Measurements from ENCODE around the gene MBNL2.

Gene MBNL2

DNA sequence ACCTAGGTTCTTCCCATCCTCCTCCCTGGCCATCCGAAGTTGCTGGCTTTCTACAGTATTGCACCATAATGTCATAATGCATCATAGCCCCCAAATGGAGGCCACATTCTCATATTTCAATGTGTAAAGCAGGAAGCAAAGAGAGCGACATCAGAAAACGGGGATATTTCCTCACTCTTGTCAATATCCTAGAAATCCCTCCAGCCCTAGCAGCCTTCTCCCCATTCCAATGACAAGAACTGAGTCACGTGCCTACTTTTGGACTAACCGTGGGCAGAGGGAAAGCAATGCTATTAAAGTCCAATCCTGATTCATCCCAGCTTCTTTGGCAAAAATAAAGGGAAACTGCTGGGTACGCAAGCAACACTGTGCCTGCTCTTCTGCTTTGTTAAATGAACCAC is 207.5 kb downstream of the MBNL2 start:
- DNase-seq, result no peak

DNA sequence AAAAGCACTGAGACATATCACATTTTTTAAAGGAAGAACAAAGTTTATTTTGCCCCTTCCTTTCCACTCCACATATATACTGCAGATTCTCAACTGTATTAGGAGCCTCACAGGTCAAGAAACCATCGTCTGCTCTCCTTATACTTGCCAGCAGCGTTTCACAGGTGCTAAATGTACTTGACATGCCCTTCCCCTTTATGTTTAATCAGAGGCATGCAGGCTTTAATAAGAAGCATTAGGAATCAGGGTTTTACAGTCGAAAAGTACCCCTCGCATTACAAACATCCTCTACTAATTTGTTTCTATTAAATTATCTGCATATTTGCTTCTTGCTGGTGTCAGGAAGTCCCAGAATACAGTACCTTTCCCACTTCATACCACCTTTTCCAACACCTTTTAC is 208.2 kb downstream of the MBNL2 start:
- DNase-seq, result no peak

DNA sequence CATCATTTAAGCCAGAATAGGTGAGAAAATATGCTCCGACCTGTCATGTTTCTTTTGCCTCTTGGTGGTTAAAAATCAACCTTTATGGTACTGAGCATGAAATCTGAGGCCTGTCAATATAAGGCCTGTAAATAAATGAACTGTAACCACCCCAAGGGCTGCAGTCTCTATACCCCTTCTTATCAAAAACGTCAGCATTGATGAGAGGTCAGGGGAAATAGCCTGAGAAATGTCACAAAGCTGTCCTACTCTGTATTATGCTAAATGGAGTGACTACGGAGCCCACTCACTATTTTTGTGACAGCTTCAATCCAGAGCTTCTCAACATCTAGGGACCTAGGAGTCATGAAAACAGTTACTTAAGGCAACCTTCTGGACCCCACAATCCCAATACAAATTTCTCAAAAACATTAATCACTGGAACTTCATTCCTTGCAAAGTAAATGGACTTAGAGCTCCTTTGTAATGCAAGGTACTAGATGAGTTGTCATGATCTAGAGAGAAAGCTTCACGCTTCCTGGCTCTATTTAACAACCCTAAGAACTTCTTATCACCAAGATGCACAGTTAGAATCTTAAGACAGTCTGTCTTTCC is 209.1 kb downstream of the MBNL2 start:
- no peak for DNase-seq

DNA sequence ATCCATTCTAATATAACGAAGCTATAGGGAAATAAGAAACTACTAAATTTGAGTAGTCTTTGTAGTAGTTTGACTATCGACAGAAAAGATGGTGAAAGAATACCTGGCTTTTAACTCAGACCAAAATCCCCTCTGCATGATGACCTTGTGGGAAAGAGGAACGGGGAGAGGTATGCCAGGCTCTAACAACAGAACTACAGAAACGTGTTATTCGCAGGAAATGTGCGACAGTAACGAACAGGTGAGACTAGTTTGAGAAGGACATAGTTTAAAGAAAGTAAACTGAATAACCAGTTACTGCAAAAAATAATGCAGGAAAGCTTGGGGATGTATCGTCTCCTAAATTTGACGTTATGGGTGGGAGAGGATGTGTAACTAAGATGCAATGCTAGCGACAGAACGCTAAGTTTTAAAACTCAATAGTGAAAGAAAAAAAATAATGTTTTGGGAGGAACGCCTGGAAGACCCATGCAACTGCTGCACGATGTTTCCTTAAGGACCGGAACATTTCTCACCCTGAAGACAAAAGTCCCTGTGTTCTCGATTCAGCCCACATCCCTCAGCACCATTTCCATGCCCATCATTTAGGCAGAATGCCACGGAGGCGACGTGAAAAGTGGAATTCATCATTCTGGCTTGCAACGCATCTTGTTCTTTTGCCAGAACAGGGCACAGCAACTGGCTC is 210.2 kb downstream of the MBNL2 start:
- no peak for DNase-seq

DNA sequence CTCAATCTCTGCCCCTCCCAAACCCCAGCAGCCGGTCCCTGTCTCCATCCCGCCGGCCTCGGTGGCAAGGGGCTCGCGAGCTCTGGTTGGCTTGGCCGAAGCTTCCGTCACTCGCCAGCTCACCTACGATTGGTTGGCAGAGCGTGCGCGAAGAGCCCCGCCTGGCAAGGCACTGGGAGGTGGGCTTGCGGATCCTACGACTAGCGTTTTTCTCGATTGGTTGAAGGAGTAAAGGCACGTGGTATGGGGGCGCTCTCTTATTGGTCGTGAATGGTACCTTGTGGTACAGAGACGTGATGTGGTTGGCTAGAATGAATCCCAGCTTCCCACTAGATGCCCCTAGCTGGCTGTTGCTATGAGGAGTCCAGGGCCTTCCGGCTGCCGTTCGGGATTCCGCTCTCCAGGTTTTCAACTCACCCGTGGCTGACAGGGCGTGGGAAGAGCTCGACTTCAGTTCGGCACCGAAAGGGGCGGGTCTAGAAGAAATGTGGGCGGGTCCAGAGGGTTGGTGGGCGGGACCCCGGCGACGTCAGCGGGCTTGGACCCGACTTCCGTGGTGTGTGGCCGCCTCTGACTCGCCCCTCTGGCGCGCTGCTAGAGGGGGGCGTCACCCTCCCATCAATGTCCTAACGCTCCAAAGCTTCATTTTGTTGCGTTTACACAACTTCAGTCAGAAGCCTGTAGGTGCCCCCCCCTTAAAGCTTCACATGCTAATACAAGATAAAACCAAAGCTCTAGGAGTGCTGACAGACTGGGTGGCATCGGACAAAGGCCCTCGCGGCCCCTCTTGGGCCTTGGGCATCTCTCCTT is 211.0 kb downstream of the MBNL2 start:
- peak; percentile 97 for DNase-seq

DNA sequence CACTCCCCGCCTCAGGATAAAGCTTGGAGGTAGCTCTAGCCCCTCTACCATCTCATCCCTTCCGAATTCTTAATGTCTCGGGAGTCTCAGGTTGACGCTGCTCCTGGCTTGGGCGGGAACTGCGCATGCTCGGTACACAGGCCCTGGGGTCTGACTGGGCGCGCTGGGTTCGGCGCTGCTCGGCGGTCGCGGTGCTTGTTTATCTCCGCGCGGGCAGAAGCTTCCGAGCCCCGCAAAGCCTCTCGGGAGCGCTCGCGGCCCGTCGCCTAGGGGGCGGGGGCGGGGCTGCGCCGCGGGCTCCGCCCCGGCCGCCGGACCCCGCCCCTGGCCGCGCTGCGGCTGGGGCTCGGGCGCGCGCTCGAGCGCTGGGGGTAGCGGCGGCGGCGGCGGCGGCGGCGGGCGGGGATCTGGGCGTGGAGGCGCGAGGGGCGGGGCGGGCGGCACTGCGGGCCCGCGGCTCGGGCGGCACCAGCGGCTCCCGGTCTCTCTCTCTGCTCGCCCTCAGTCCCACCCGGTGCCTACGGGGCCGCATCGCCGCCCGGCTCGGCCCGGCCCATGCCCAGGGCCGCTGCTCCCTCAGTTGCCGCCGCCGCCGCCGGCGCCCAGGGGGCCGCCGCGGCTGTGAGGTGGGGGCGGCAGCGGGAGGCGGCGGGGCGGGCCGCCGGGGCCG is 211.7 kb downstream of the MBNL2 start, which contains the start of gene RAP2A:
Gene RAP2A (plus strand): TSS at position 443 of the 670 bp plus-strand sequence. CDS start 302 bp downstream, outside the sequence.
- peak; percentile 86 for DNase-seq

DNA sequence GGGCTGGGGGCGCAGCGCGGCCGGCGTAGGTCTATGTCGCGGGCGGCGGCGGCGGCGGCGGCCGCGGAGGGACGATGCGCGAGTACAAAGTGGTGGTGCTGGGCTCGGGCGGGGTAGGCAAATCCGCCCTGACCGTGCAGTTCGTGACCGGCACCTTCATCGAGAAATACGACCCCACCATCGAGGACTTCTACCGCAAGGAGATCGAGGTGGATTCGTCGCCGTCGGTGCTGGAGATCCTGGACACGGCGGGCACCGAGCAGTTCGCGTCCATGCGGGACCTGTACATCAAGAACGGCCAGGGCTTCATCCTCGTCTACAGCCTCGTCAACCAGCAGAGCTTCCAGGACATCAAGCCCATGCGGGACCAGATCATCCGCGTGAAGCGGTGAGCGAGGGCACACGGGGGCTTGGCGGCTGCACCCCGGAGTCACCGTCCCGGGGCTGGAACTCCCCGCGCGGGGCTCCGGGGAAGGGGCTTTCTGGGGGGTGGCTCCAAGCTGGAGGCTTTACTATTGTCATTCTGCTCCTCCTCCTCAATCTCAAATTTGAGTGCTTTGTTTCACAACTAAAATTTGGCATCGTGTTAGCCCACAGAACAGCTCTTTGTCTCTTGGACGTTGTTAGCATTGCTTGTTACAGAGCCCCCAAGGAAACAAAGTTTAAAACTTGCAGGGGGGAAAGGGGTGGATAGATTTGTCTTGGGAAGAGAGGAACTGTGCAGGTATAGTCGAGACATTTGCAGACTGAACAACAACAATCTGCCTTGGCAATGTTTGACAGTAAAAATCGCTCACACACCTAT is 212.5 kb downstream of the MBNL2 start:
- peak; percentile 41 for DNase-seq

DNA sequence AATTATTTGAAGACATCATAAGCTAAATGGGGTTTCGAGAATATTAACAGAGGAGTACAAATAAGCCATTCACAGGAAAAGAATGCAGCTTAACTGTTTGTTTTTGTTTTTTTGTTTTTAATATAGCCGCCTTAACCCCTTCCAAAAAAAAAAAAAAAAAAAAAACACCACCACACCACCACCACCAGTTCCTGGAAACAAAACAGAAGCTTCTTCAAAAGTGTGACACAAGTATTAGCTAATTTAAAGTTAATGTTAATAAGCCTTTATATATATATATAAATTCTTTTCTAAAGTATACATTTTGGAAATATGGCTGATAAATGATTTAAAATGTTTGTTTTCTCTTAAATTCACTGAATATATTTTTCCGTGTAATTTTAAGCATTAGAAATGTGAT is 213.2 kb downstream of the MBNL2 start:
- no peak for DNase-seq

DNA sequence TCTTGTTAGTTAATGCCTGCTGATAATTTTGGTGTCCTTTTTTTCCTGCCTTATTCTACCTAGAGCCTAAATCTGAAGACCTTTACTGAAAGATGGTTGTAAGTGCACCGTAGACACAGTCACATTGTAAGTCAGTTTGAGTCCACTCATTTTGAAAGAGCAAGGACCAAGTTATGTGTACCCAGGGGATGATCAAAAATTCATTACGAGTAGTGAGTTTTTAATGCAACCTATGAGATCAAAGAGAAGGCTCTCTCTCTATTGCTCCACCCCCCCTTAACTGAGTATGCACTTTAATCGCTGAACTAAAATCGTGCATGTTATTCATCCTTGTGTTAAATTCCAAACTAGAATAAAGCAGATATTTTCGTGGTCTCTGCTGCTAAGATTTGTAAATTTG is 213.7 kb downstream of the MBNL2 start:
- DNase-seq, result no peak

DNA sequence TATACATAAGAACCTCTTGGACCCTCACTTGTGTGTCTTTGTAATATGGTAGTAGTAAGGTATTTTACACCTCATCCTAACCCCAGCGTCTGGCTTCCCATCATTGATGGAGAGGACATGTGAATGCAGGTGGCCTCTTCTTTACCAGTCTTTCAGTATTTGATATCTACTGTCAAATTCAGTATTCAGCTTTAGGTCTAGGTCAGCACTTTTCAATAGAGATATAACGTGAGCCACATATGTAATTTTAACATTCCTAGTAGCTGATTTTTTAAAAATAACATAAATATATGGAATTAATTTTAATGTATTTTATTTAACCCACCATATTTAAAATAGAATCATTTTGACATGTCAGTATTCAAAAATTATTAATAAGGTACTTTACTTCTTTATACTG is 214.7 kb downstream of the MBNL2 start:
- no peak for DNase-seq

DNA sequence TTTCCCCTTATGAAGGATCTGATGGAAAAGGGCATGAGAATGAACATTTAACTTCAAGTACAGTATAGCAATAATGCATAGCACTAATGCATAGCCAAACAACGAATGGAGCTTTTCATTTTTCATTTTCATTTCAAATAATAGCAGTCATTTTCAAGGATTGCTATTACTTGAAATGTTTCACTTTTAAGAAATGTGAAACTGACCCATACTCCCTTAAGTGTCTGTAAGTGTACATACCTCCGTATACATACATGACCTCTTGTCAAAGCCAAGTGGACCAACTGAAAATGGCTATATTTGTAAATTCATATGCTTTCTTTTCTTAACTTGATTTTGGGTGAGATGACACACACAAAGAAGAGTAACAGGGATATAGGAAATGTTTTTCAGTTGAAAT is 215.6 kb downstream of the MBNL2 start:
- DNase-seq, result no peak

DNA sequence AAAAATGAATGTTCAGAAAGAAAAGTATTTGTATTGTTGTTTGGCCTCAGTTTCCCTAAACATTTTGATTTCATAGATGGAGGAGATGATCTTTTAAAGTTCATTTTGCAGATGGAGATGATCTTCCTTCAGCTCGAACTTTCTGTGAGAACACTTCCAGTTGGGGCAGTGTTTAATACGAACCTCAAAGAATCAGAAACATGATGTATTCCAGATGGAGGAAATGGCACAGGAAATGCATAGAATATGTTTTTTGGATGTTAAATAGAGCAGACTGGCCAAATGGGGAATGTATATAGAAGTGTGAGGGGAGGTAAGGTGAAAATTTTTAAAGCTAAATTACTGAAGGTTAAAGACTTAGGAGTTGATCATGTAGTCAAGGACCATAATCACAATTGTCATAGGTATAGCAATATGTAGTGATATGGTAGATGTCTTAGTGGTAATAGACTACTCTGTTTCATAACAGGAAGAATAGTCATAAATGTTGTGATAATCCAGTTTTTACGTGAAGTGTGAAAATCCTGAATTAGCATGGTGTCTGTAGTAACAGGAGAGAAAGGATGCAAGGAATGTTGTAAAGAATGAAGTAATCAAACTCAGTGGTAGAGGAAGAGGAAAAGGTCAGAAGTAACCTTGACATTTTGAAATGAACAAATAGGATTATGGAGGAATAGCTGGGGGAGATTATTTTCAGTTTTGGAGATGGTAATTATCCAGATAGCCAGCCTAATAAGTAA is 216.9 kb downstream of the MBNL2 start:
- DNase-seq, result no peak

DNA sequence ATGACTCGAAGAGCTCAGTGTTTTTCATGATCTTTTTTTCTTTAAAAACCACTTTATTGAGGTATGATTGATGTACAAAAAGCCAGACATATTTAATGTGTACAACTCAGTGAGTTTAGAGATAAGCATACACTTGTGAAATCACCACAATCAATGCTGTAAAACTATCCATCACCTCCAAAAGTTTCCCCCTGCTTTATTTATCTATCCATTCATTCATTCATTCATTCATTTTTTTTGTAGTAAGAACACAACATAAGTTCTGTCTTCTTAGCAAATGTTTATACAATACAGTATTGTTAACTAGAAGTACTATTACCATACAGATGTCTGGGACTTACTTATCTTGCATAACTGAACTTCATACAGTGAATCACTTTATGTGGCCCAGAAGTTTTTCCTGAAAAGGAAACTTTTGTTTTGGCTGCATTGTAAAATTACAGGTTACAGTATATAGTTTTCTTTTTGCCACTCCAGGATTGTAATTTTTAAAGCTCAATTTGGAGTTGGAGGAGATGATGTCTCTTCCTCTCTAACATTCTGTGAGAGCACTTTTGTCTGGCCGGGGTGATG is 218.6 kb downstream of the MBNL2 start:
- no peak for DNase-seq

DNA sequence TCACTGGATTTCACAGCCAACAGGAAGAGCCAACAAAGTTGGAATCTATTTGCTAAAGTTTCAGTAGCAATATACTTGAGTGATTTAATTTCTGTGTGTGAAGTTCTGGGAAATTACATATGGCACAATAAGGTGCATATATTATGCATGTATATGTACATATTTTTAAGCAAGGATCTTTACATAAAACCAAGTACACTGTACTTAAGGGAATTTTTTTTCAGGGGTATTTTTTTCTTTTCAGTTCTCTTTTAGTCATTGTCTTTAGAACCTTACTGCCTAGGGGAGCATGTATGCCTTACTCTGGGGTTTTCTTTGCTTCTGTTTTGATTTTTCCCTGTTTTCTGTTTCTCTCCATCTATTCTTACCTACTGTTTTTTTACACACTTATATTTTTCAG is 219.2 kb downstream of the MBNL2 start:
- no peak for DNase-seq
